HG02885 (cell line): ENCODE results near the gene BBOX1.

Experiments
- ATAC-seq: cut with Tn5 transposase; IDR thresholded peaks from one replicate; pipeline ENCODE4 v1.9.1; 2021; ENCODE audit warnings: mild to moderate bottlenecking; ENCODE audit not compliant: unreplicated experiment, poor library complexity

Gene BBOX1

GRCh38 chr11:27025312-27025955, 15.2 kb upstream of the BBOX1 start:
- no peak for ATAC-seq

GRCh38 chr11:27025957-27026733, 14.5 kb upstream of the BBOX1 start:
- no peak for ATAC-seq

DNA sequence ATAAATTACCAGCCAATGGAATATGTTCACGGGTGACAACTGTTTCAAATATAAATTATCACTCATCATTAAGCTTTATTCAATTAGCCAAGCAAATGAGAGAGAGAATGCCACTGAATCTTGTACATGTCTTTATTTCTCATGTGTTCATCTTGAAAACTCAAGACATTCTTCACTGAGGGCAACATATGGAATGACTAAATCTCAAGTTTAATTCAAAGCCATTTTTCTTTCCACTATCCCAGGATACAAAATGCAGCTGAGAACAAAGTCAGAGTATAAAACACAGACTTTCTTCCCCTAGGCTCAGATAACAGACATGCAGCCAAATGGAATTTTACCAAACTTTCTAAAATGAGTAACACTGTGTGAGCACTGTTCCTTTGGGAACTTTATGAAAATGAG, 12.1 kb upstream of the BBOX1 start:
- no peak for ATAC-seq

- no peak for ATAC-seq
Observed at GRCh38 chr11:27029966-27030365, 10.6 kb upstream of the BBOX1 start.

- no peak for ATAC-seq
Observed at GRCh38 chr11:27031754-27032153, 8.9 kb upstream of the BBOX1 start.

GRCh38 chr11:27039873-27040272, 742 bp upstream of the BBOX1 start:
- ATAC-seq = no peak

GRCh38 chr11:27041141-27041899, 705 bp downstream of the BBOX1 start:
- no peak for ATAC-seq

GRCh38 chr11:27046956-27047355, 6.3 kb downstream of the BBOX1 start:
- no peak for ATAC-seq

DNA sequence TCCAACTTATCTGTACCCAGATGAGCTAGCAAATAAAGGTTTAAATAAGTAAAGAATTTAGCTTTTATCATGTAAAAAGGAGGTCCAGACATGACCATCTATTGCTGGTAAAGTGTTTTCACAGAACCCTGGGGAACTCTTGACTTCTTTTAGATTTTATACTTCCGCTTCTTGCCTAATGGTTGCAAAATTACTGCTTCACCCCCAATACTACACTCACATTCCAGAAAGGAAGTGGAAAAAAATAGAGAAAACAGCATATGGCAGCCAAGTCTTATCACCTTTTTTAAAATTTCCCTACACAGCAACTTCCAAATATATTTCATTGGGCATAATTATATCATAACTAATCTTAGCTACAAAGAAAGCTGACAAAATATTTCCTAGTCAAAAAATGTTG, 12.1 kb downstream of the BBOX1 start:
- no peak for ATAC-seq

- no peak for ATAC-seq
Observed at GRCh38 chr11:27055065-27055682, 14.6 kb downstream of the BBOX1 start.

GRCh38 chr11:27057091-27057780, 16.6 kb downstream of the BBOX1 start:
- no peak for ATAC-seq

DNA sequence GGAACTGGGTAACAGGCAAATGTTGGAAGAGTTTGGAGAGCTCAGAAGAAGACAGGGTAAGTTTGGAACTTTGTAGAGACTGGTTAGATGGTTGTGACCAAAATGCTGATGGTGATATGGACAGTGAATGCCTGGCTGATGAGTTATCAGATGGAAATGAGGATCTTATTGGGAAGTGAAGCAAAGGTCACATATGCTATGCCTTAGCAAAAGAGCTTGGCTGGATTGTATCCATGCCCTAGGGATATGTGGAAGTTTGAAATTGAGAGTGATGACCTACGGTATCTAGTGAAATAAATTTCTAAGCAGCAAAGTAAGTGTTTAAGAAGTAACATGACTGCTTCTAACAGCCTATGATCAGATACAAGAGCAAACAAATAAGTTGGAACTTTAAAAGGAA, 17.8 kb downstream of the BBOX1 start:
- ATAC-seq = no peak

GRCh38 chr11:27059431-27059830, 18.8 kb downstream of the BBOX1 start:
- no peak for ATAC-seq

- ATAC-seq = no peak
Observed at GRCh38 chr11:27060816-27061460, 20.3 kb downstream of the BBOX1 start.

DNA sequence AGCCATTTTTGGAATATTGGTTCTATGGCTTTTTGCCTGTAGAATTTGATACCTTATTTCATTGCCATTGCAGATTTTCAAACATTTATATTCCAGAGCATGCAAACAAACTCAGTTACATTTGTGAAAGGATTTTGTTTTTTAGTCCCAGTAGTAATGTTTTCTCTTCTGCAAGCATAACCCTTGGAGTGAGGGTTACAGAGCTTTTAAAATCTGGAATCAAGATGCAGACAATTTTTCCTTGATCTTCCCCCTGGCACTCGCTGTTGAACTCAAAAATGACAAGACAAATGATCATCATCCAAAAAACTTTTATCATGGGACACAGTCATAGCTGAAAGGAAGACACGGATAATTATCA, 20.8 kb downstream of the BBOX1 start:
- ATAC-seq = no peak

DNA sequence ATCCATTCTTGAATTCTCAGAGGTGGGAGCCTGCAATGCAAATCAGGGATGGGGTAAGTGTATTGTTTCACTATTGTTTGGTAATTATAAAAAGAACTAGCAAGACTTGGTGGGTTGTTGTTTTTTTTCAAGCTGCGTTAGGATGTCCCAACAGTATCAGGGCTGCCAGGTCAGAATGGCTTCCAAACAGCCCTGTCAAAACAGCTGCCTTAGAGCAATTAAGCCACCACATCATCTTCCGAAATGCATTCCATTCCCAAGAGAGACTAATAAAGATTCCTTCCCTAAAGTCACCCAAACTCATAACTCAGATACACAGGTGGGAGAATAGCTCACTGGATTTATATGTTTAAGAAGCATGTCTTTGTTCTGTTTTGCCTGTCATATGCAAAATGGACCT, 23.5 kb downstream of the BBOX1 start:
- ATAC-seq = no peak

DNA sequence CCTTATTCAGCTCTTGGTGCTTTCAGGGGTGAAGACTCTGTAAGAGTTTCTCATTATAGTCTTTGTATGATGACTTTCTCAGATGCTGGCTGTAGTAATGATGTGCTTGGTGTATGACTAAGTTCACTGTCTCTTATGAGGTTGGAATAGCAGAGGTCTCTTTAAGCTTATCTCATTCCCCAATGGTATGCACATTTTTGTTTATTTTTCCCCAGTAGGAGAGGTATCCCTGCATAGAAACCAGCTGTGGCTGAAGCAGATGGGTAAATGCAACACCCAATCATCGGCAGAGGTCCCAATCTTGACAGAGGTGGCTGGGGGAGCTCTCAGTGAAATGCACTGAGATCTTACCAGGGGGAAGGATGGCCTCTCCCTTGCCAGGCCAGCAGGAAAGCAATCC, 34.6 kb downstream of the BBOX1 start:
- ATAC-seq = no peak

DNA sequence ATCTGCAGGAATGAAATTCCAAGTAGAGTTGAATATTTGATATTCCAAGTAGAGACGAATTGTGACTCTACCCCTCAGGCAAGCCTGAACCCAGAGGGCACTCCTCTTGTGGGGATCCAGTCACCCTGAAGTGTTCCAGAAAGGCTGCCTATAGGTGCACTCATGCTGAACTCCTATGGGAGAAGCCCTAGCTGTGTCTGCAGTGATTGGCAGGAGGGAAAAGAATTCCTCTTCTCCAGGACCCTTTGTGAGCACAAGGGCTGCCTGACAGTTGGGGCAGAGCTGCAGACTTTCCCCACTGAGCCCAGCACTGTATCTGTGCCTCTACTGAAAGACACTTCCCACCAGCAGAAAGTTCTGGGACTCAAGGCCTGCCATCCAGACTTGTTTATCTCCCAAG, 35.0 kb downstream of the BBOX1 start:
- ATAC-seq = no peak

- no peak for ATAC-seq
Observed at GRCh38 chr11:27076121-27076589, 35.5 kb downstream of the BBOX1 start.

DNA sequence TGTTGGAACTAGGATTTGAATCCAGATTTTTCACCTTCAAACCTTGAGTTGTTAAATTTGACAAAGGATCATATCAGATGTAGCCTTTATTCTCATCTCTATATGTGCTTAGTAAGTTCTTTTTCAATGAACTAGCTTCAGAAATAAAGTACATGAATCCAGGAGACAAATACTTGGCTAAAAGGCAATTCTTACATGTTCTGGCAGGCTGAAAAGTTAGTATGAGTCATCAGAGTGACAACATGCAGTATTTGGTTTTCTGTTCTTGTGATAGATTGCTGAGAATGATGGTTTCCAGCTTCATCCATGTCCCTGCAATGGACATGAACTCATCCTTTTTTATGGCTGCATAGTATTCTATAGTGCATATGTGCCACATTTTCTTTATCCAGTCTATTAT, 40.4 kb downstream of the BBOX1 start:
- ATAC-seq = no peak
